HG03095 (cell line): ENCODE data around the gene FN1.
"Not testable (repeated sequence)": the region's sequence is repeated elsewhere in the genome, so short reads cannot be mapped to it uniquely, and the experiment has no call there.

Experiments used
- ATAC-seq: cut with Tn5 transposase; IDR thresholded peaks from one replicate; pipeline ENCODE4 v1.9.1; 2021; ENCODE audit warnings: moderate library complexity; ENCODE audit not compliant: unreplicated experiment

Gene FN1

GRCh38 chr2:215356334-215356947 is 79.4 kb downstream of the FN1 start:
- no peak for ATAC-seq

- ATAC-seq, result no peak
Measured at GRCh38 chr2:215355801-215356200, 80.1 kb downstream of the FN1 start.

GRCh38 chr2:215354771-215355695 is 80.8 kb downstream of the FN1 start:
- ATAC-seq, result no peak

GRCh38 chr2:215352602-215353001 is 83.3 kb downstream of the FN1 start:
- ATAC-seq, result no peak

GRCh38 chr2:215347878-215348277 is 88.0 kb downstream of the FN1 start:
- ATAC-seq, result no peak

- ATAC-seq, result no peak
Measured at GRCh38 chr2:215338883-215339679, 96.8 kb downstream of the FN1 start.

GRCh38 chr2:215332872-215333595 is 102.8 kb downstream of the FN1 start:
- ATAC-seq, result no peak

- no peak for ATAC-seq
Measured at GRCh38 chr2:215328066-215328465, 107.8 kb downstream of the FN1 start.

GRCh38 chr2:215324811-215325210 is 111.1 kb downstream of the FN1 start:
- ATAC-seq, result no peak

- no peak for ATAC-seq
Measured at GRCh38 chr2:215320679-215321078, 115.2 kb downstream of the FN1 start.

GRCh38 chr2:215320102-215320501 is 115.8 kb downstream of the FN1 start:
- no peak for ATAC-seq

GRCh38 chr2:215319500-215319899 is 116.4 kb downstream of the FN1 start:
- no peak for ATAC-seq

GRCh38 chr2:215316336-215316735 is 119.5 kb downstream of the FN1 start:
- ATAC-seq, result no peak

GRCh38 chr2:215315301-215315700 is 120.6 kb downstream of the FN1 start:
- ATAC-seq, result no peak

GRCh38 chr2:215314896-215315295 is 121.0 kb downstream of the FN1 start:
- ATAC-seq, result no peak

- ATAC-seq, result no peak
Measured at GRCh38 chr2:215313255-215313613, 122.6 kb downstream of the FN1 start.

GRCh38 chr2:215311625-215312396 is 124.1 kb downstream of the FN1 start, which contains the start of gene ATIC:
TSS of gene ATIC (plus strand) at chr2:215312059. CDS start at chr2:215312143, 84 bp downstream.
- ATAC-seq, result peak; percentile 98

- not testable (repeated sequence) for ATAC-seq
Measured at GRCh38 chr2:215311259-215311624, 124.6 kb downstream of the FN1 start.
